ENCODE data around the gene CCT6B. TPM values are rescaled to one million over a fixed set of nuclear protein-coding genes. Genes with fewer than 3 reads are reported as not detected.

The CCT6B gene
- total and polyA plus RNA-seq, 9 of the 15 experiments (the other 6 are each of a cell fraction or from before 2014, with no cell fraction given) = 0.25 to 0.91 (median 0.58) TPM

DNA sequence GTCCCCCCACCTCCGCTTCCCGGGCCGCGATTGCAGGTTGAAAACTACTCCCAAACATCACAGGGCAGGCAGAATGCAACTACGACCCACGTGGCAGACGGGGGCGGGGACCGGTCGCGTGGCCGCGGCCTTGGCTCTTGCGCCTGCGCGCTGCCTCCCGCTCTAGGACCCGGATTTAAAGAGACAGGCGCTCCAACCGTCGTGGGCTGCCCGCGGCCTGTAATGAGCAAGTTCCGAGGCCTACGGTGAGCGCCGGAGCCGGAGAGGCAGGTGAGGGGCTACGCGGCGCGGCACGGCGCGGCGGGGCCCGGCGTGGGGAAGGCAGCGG lies 19.1 kb upstream of the CCT6B start, which contains the start of gene LIG3 (continued):
- TF ChIP-seq, protein P1, sequence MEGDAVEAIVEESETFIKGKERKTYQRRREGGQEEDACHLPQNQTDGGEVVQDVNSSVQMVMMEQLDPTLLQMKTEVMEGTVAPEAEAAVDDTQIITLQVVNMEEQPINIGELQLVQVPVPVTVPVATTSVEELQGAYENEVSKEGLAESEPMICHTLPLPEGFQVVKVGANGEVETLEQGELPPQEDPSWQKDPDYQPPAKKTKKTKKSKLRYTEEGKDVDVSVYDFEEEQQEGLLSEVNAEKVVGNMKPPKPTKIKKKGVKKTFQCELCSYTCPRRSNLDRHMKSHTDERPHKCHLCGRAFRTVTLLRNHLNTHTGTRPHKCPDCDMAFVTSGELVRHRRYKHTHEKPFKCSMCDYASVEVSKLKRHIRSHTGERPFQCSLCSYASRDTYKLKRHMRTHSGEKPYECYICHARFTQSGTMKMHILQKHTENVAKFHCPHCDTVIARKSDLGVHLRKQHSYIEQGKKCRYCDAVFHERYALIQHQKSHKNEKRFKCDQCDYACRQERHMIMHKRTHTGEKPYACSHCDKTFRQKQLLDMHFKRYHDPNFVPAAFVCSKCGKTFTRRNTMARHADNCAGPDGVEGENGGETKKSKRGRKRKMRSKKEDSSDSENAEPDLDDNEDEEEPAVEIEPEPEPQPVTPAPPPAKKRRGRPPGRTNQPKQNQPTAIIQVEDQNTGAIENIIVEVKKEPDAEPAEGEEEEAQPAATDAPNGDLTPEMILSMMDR (IDR thresholded peaks at IDR 0.05 in 2 of 3, conservative IDR thresholded peaks at IDR 0.05 in 1 of 3; ENCODE audit: insufficient read depth in 2 of 3, low read depth in 1 of 3, low read length in 3 of 3) = no peak
- no peak for TF ChIP-seq ZNF217 (CRISPR knock-in tag; IDR thresholded peaks at IDR 0.05)
- no peak for TF ChIP-seq ZNF764 (CRISPR knock-in tag; IDR thresholded peaks at IDR 0.05; ENCODE audit: low read depth)
- TF ChIP-seq, protein P2, sequence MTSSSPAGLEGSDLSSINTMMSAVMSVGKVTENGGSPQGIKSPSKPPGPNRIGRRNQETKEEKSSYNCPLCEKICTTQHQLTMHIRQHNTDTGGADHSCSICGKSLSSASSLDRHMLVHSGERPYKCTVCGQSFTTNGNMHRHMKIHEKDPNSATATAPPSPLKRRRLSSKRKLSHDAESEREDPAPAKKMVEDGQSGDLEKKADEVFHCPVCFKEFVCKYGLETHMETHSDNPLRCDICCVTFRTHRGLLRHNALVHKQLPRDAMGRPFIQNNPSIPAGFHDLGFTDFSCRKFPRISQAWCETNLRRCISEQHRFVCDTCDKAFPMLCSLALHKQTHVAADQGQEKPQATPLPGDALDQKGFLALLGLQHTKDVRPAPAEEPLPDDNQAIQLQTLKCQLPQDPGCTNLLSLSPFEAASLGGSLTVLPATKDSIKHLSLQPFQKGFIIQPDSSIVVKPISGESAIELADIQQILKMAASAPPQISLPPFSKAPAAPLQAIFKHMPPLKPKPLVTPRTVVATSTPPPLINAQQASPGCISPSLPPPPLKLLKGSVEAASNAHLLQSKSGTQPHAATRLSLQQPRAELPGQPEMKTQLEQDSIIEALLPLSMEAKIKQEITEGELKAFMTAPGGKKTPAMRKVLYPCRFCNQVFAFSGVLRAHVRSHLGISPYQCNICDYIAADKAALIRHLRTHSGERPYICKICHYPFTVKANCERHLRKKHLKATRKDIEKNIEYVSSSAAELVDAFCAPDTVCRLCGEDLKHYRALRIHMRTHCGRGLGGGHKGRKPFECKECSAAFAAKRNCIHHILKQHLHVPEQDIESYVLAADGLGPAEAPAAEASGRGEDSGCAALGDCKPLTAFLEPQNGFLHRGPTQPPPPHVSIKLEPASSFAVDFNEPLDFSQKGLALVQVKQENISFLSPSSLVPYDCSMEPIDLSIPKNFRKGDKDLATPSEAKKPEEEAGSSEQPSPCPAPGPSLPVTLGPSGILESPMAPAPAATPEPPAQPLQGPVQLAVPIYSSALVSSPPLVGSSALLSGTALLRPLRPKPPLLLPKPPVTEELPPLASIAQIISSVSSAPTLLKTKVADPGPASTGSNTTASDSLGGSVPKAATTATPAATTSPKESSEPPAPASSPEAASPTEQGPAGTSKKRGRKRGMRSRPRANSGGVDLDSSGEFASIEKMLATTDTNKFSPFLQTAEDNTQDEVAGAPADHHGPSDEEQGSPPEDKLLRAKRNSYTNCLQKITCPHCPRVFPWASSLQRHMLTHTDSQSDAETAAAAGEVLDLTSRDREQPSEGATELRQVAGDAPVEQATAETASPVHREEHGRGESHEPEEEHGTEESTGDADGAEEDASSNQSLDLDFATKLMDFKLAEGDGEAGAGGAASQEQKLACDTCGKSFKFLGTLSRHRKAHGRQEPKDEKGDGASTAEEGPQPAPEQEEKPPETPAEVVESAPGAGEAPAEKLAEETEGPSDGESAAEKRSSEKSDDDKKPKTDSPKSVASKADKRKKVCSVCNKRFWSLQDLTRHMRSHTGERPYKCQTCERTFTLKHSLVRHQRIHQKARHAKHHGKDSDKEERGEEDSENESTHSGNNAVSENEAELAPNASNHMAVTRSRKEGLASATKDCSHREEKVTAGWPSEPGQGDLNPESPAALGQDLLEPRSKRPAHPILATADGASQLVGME (CRISPR knock-in tag; IDR thresholded peaks at IDR 0.05) = no peak
- TF ChIP-seq SPI1 (IDR thresholded peaks at IDR 0.05; ENCODE audit: borderline replicate concordance, low read depth, low read length) = no peak
- TF ChIP-seq PCBP2 (IDR thresholded peaks at IDR 0.05; ENCODE audit: low read depth, low read length, poor library complexity, severe bottlenecking) = no peak
- TF ChIP-seq HLTF (IDR thresholded peaks at IDR 0.05) = no peak
- no peak for TF ChIP-seq CREBBP (IDR thresholded peaks at IDR 0.05; ENCODE audit: low read depth, low read length)
- no peak for TF ChIP-seq MAFG (tag; conservative IDR thresholded peaks at IDR 0.05)
- TF ChIP-seq, protein P3, sequence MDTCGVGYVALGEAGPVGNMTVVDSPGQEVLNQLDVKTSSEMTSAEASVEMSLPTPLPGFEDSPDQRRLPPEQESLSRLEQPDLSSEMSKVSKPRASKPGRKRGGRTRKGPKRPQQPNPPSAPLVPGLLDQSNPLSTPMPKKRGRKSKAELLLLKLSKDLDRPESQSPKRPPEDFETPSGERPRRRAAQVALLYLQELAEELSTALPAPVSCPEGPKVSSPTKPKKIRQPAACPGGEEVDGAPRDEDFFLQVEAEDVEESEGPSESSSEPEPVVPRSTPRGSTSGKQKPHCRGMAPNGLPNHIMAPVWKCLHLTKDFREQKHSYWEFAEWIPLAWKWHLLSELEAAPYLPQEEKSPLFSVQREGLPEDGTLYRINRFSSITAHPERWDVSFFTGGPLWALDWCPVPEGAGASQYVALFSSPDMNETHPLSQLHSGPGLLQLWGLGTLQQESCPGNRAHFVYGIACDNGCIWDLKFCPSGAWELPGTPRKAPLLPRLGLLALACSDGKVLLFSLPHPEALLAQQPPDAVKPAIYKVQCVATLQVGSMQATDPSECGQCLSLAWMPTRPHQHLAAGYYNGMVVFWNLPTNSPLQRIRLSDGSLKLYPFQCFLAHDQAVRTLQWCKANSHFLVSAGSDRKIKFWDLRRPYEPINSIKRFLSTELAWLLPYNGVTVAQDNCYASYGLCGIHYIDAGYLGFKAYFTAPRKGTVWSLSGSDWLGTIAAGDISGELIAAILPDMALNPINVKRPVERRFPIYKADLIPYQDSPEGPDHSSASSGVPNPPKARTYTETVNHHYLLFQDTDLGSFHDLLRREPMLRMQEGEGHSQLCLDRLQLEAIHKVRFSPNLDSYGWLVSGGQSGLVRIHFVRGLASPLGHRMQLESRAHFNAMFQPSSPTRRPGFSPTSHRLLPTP (IDR thresholded peaks at IDR 0.05; ENCODE audit: borderline replicate concordance, extremely low read depth, insufficient read length) = no peak
- TF ChIP-seq TEAD1 (CRISPR knock-in tag; IDR thresholded peaks at IDR 0.05) = no peak
- no peak for TF ChIP-seq MTA1 (IDR thresholded peaks at IDR 0.05; ENCODE audit: borderline replicate concordance)
- peak; percentile 74; the same call in 1 of the 2 replicates for TF ChIP-seq JUN (IDR thresholded peaks at IDR 0.05; ENCODE audit: borderline replicate concordance, low read depth, low read length)
- TF ChIP-seq JUN (CRISPR knock-in tag; IDR thresholded peaks at IDR 0.05; ENCODE audit: borderline replicate concordance) = no peak
- TF ChIP-seq SRSF1 (IDR thresholded peaks at IDR 0.05; ENCODE audit: low read depth, low read length) = no peak
- TF ChIP-seq, protein P4, sequence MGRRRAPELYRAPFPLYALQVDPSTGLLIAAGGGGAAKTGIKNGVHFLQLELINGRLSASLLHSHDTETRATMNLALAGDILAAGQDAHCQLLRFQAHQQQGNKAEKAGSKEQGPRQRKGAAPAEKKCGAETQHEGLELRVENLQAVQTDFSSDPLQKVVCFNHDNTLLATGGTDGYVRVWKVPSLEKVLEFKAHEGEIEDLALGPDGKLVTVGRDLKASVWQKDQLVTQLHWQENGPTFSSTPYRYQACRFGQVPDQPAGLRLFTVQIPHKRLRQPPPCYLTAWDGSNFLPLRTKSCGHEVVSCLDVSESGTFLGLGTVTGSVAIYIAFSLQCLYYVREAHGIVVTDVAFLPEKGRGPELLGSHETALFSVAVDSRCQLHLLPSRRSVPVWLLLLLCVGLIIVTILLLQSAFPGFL (CRISPR knock-in tag; IDR thresholded peaks at IDR 0.05) = no peak
- no peak for TF ChIP-seq KDM1A (IDR thresholded peaks at IDR 0.05)
